MV-4-11 (cell line): Measurements from ENCODE around the gene RNASEH1.
"Not testable (repeated sequence)": the region's sequence is repeated elsewhere in the genome, so short reads cannot be mapped to it uniquely, and the experiment has no call there.

Experiments
- DNase-seq: peaks from one replicate; lab custom pipeline; 2025; lab: John Stamatoyannopoulos, UW

Gene RNASEH1

GRCh38 chr2:3518496-3519254 is 39.5 kb downstream of the RNASEH1 start:
- DNase-seq, result peak; percentile 94

- DNase-seq, result no peak
These were observed 40.1 kb downstream of the RNASEH1 start for GRCh38 chr2:3517948-3518495.

- no peak for DNase-seq
These were observed 41.3 kb downstream of the RNASEH1 start for GRCh38 chr2:3516831-3517230.

- not testable (repeated sequence) for DNase-seq
These were observed 42.7 kb downstream of the RNASEH1 start for GRCh38 chr2:3515438-3515837.

- DNase-seq, result no peak
These were observed 44.9 kb downstream of the RNASEH1 start for GRCh38 chr2:3513026-3513810.

- no peak for DNase-seq
These were observed 46.0 kb downstream of the RNASEH1 start for GRCh38 chr2:3512086-3512485.

- no peak for DNase-seq
These were observed 52.4 kb downstream of the RNASEH1 start for GRCh38 chr2:3505771-3506170.

- no peak for DNase-seq
These were observed 53.4 kb downstream of the RNASEH1 start for GRCh38 chr2:3504741-3505140.

GRCh38 chr2:3503483-3503882 is 54.6 kb downstream of the RNASEH1 start:
- no peak for DNase-seq

GRCh38 chr2:3503046-3503445 is 55.1 kb downstream of the RNASEH1 start:
- DNase-seq, result no peak

- no peak for DNase-seq
These were observed 57.7 kb downstream of the RNASEH1 start for GRCh38 chr2:3500326-3500899.

- DNase-seq, result no peak
These were observed 59.2 kb downstream of the RNASEH1 start for GRCh38 chr2:3498783-3499394.

- DNase-seq, result not testable (repeated sequence)
These were observed 61.4 kb downstream of the RNASEH1 start for GRCh38 chr2:3496708-3497080.
